Stimulated activated CD4-positive, alpha-beta T cell treated with anti-CD3 and anti-CD28 coated beads, TNF-alpha, amount 100 ng/mL, for 24 hours (primary cell): ENCODE data around the gene WDR75.
"Not testable (repeated sequence)": the region's sequence is repeated elsewhere in the genome, so short reads cannot be mapped to it uniquely, and the experiment has no call there.

Source experiments
- DNase-seq, 3 experiments: peaks; one replicate each; pipeline ENCODE4 v3.0.0-alpha.2; 2020; ENCODE audit warnings: low read depth in 3 of 3

Gene WDR75

DNA sequence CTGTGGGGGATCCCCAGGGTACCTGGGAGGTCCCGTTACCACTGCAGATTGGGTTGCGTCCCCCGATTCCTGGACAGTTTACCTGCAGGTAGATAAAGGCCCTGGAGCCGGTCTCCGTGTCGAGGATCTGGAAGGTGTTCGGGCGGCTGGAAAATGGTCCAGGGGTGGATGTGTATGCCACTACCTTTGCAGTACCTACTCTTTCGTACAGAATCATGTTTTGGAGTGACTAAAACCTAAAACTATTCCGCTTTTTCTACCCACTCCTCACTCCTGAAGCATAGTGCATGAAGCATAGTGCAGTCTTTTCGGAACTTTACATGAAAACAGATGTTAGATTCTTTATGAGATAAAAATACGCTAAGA is 418 bp downstream of the WDR75 start:
- DNase-seq = no peak

DNA sequence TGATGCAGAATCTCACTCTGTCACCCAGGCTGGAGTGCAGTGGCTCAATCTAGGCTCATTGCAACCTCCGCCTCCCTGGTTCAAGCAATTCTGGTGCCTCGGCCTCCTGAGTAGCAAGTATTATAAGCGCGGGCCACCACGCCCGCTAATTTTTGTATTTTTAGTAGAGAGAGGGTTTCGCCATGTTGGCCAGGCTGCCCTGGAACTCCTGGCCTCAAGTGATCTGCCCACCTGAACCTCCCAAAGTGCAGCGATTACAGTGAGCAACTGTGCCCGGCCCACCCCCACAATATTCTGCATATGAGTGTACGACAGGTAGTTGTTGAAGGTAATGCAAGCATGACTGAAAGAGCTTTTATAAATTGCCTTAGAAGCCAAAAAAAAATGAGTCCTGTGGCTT is 1.2 kb downstream of the WDR75 start:
- DNase-seq = peak in 1 of 3 experiments; percentile 9

DNA sequence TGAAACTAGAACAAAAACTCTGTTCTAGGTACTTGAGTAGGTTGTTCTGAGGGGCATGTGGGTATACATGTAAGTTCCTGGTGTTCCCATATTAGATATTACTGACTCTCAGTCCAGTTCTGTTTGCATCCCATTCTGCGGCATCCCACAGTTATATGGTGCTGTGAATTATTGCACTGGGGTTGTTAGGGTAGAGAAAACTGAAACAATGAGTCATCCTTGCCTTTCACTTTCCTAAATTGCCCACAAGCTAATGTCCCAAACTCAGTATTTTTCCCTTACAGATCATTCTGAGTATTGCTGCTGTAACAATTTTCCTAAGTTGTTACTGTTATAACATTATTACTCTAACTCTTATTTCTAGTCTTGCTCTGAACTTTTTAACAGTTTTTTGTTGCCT is 3.0 kb downstream of the WDR75 start:
- peak in 2 of 3 experiments; percentile 10 to 19 for DNase-seq

DNA sequence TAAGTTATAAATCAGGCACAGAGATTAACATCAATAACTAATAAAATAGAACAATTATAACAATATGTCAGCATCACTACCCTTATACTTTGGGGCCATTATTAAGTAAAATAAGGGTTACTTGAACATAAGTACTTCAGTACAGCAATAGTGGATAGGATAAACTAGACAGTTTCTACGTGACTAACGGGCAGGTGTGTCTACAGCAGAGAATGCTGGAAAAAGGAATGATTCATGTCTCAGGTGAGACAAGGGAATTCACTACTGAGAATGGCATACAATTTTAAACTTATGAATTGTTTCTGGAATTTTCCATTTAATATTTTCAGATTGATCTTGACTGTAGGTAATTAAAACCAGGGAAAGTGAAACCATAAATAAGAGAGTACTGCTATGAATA is 5.5 kb downstream of the WDR75 start:
- no peak for DNase-seq

DNA sequence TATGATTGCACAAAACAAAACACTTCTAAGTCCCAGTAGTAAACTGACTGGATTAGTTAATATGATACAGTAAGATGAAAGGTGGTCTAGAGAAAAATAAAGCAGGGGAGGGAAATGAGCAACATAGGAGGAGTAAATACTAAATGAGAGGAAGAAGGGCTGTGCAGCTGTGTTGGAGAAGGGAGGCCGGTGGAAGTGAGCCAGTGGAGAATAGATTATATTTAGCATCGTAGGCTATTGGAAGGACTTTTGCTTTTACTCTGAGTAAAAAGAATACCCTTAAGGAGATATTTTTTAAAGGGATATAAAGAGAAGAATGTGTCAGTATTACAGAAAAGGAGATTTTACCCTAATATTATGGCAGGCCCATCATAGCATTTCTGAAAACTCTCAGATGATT is 12.7 kb downstream of the WDR75 start:
- no peak for DNase-seq

DNA sequence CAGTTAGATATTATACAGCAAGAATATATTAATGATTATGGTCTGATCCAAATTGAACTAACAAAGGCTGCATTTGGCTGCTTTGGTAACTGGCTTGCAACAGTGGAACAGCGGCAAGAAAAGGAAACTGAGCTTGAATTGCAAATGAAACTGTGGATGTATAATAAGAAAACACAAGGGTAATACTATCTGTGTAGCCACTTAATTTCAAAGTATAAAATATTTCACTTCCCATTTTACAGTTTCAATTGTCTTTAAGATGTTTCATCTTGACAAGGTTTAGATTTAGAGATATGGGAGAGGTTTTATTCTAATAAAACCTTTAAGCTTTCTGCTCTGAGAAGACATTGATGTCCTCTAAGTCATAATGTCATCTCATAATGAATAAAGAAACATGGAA is 23.8 kb downstream of the WDR75 start:
- no peak for DNase-seq

DNA sequence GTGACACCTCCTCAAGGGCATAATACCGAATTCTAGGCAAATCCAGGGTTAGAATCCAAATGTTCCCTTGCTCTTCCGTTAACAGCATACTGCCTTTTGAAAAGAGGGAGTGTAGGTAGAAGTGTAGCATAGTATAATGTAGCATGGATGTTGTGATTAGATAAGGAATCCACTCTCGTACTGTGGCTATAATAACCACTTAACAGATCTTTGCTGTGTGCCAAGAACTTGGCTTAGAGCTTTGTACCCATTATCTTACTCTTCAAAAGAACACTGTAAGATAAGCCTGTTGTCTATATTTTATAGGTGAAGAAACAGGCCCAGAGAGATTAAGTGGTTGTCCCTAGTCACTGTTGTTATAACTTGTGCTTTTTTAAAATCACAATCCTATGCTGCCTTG is 24.2 kb downstream of the WDR75 start:
- no peak for DNase-seq

DNA sequence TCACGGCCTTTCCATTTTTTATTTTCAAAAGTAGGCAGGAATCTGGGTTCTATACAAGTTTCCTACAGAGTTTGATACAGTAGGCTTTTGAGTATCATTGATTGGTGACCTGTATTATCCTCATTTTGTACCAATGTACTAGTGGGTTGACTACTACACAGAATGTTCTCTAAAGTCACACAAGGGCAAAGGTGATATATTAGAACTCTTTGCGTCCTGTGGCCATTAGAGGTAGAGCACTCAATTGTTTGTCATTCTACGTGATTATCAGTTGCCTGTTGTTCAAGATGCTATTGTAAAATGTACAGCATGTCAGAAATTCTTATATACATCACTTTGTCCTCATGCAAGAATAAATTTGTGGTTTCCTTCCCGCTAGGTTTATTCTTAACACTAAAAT is 24.8 kb downstream of the WDR75 start:
- DNase-seq = no peak

DNA sequence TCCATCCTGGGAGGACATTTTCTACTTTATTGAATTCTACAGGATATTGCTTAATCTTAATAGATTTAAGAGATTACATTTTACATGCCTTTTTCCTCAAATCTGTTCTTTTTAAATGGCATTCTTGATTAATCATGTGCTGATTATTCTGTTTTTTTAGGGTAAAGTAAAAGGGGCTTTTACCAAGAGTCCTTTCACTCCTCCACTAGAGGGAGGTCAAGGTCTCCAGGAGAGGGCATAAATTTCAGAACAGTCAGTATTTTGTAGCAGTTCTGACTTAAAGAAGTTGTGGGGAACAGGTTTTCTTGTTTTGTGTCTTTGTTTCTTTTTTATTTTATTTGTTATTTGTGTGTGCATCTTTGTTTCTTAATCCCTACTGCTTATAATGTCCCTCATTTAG is 25.4 kb downstream of the WDR75 start:
- DNase-seq = no peak

DNA sequence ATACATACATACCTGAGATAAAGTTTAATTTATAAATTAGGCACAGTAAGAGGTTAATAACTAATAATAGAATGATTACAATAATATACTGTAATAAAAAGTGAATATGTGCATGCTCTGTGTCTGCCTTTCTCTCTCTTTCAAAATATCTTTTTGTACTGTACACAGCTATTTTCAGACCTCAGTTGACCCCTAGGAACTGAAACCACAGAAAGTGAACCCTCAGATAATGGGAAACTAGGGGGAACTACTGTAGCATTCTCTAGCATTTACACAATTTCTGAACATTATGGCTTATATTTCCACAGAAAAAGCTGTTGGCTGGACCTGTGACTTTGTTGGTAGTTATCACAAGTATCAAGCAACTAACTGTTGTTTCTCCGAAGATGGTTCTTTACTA is 25.9 kb downstream of the WDR75 start:
- no peak for DNase-seq

DNA sequence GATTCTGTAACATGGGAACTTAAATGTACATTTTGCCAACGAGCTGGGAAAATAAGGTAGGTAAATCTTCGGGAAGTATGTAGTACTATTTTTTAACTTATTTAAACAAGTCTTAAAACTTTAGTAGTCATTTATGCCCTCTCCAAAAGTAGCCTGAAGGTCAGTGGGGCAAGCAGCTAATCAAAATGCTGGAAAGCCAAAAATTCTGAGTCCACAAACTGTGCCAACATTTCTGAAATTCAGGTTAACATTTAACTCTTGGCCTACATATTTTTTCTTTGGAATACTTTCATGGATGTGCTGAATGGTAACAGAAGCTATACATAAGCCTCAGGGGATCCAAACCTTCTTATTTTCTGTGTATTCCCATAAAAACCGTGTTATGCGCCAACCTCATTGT is 26.3 kb downstream of the WDR75 start:
- no peak for DNase-seq

DNA sequence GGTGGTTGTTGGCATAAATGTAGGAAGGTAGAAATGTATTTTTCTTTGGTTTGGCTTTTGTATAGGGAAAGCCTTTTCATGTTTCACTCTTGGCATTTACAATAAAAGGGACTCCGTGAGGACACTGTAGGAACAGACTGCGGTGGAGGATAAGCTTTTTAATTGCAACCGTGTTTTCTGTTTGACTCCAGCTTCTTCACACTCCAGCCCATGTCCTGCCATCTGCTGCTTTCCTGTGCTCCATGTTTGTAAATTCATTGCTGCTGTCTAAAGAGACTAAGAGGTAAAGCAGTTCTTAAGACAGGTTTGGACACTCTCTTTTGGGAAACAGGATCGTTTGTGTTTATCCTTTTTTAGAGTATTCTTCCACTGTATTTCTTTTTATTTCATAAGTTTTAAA is 33.3 kb downstream of the WDR75 start:
- no peak for DNase-seq

DNA sequence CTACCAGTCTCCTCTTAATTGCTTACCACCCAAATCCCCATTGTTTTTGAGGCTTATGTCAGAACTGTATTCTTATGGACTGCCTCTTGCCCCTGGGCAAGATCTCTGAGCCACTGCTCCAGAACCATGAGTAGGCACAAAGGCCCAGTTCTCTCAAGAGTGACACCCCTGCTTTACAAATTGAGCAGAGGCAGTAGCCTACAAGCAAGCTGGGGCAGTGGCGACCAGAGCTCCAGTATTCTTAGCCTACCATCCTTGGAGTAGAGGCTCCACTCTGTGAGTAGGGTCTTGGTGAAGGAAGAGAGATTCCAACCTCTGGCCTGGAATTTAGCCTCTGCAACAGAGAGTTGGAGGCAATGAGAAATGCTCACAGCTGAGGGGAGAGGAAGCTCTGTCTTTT is 36.5 kb downstream of the WDR75 start:
- DNase-seq = no peak

DNA sequence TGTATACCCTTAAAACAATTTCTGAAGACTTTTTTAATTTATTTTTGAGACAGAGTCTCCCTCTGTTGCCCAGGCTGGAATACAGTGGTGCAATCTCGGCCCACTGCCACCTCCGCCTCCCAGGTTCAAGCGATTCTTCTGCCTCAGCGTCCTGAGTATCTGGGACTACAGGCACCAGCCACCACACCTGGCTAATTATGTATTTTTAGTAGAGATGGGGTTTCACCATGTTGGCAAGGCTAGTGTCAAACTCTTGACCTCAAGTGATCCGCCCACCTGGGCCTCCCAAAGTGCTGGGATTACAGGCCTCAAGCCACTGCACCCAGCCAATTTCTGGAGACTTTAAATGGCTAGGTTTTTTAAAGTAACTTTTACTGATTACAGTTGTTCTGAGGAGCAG is 37.0 kb downstream of the WDR75 start:
- not testable (repeated sequence) for DNase-seq

DNA sequence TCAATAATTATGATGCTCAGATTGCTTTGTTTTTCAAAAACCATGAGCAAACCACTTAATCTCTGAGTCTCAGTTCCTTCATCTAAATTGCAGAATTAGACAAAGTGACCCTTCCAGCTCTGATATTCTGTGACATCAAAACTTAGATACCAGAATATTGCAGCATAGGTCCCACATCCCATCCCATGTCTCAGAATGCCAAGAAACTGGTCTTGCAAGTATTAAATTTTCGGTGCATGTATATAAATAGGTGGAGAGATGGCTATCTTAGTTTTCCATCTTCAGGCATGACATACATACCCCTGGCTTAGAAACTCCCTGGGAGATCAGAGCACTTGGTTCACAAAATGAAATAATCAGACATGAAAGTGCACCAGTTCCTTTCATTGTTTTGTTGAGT is 39.8 kb downstream of the WDR75 start:
- DNase-seq = no peak

DNA sequence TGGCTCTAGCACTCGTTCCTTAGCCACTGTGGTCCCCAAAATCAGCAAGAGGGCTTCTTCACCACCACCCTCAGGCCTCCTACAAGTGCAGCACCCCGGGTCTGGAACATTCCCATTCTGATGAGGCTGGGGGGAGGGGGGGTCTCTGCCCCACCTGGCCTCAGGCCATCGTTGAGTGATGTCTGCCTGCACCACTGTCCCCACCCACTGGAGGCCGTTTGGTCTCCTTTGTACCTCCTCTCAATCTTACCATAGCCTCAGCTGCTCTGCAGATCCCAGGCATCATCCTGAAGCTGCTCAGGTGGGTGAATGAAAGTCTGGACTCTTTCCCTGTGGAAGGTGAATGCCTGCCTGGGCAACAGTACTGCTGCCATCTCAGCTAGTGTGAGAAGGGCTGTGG is 42.3 kb downstream of the WDR75 start:
- DNase-seq = no peak

DNA sequence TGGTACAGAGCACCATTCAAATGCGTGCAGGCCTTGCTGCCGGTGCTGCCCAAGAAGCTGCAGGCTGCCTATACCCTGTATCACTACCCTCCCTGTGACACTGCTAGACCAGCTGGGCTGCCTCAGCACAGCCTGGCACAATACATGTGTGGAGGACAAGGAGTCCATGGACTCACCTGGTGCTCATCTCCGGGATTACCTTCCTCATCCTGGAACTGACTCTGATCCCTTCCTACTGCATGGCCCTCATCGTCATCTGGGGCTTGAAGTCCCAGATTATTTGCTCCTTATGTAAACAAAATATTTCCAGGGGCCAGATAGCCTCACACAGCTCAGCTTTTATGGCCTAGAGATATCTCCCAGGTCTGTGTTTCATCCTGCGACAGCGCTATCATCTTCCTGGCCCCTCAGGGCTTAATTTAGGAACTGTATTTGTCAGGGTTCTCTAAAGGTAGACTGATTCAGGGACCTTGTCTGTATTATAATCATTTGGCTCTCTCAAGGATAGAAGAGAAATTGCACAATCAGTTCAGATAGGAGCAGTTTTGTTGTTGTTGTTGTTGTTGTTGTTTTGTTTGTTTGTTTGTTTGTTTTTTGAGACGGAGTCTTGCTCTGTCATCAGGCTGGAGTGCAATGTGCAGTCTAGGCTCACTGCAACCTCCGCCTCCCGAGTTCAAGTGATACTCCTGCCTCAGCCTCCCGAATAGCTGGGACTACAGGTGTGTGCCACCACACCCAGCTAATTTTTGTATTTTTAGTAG is 42.9 kb downstream of the WDR75 start:
- no peak for DNase-seq

DNA sequence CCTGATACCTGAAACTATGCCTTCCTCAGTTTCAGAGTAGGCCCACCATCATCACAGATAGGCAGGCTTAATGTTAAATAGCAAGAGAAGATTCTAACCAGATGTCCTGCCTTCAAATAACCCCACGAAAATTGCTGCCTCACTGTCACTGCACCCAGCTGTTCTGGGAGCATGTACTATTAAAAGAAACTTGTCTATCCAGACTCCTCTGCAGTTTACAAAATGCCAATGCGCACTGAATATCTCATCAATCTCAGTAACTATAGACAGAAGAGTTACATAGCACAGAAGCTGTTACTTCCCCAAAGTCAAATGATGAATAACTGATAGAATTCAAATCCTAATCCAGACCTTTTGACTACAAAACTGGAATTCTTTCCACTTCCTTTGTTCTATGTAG is 43.9 kb downstream of the WDR75 start:
- DNase-seq = no peak

DNA sequence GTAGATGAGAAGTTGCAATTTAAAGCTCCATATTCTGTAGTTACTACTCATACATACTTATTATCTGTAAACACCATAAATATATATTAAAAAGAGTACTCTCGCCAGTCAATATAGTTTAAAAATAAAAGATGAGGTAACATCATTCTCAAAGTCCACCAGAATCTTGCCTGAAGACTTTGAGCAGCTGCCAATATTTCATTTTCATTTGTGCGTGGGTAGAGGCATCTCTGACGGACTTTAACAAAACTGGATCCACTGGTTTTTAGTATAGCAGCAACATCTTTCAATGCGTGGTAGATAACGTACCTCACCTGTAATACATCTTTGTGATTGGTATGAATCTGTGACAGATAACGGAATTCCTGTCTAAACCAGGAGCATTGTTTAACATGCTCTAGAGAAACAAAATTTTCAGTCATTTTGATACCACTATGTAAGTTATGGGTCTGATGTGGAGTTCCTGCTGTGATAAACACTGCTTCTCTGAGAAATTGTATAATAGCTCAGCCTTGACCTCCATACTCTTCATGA is 45.0 kb downstream of the WDR75 start:
- no peak for DNase-seq

DNA sequence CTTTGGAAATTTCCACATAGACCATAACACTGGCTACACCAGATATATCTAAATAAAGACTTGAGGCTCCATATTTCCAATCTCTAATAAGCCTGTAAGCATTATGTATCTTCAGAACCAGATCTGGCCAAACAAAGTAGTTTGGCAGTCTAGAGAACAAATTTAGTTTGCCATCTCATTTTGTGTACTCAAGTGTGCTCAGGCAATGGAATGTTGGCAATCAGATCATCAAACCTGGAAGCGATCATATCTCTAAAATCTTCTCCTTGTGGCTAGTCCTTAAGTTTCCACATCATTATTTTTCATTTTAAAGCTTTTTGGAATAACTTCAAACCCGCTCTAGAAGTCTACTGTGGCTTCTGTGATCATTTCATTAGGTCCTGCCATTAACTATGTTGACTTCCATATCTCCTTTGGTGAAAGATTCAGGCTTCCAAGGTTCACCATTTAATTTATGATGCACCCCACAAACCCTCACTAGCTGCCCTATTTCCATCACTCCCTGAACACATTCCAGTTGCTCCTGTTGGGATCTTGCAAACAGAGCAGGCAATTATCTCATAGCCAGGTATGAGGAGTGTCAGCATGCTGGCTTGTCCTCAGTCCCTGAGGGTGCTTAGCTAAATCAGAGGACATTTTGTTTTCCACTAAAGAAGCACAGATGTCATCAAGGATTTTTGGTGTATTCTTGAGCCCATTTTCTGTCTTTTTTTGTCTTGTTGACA is 46.2 kb downstream of the WDR75 start:
- no peak for DNase-seq

DNA sequence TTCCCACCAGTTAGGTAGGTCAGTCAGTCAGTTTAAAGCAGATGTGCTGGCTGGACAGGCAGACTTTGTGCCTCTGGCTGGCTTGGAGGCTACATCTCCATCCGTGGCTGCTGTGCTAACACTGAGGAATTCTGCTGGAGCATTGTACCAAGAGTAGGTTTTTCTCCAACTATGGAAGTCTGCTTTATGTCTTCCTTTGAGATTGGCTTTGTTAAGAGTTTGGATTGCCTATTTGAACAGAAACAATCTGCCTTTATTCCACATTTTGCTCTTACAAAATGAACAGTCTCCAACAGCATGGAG is 46.7 kb downstream of the WDR75 start:
- no peak for DNase-seq

DNA sequence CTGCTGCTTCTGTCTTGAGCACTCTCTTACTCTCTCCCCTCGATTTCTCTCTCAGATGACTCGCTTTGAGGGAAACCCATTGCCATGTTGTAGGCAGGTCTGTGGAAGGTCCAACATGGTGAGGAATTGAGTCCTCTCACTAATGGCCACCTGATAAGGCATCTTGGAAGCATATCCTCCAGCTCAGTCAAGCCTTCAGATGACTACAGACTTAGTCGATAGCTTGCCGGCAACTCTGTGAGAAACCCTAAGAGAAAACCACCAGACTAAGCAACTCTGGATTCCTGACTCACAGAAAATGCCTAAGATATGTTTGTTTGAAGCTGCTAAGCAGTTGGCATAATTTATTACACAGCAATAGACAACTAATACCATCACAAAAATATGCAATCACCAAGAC is 51.2 kb downstream of the WDR75 start:
- no peak for DNase-seq

DNA sequence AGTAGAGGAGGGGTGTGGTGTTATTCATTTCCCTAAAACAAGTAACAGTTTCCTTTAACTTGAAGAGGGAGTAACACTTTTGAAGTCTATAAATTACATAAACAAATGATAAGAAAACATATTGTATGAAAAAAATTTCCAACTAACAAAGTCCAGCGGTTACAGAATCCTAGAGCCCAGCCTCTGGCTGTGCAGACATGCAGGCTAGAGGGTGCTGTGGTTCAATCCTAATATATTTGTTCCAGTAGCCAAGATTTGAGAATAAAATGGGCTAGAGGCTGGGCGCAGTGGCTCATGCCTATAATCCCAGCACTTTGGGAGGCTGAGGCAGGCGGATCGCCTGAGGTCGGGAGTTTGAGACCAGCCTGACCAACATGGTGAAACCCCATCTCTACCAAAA is 56.9 kb downstream of the WDR75 start:
- DNase-seq = no peak

DNA sequence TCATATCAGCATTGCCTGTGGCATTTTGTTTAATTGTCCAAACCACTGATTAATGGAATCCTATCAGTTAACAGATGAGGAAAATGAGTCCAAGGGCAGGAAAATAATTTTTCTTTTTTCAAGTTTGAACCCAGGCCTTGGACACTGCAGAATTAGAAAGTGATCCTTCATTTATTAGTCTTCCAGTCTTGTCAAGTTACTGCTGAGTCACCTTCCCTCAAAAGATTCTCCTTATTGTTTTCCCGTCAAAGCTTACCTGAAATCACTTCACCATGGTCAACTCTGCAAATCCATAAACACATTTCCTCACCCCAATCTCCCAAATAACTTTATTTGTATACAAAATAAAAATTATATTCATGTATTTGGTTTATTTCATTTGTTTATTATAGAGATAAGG is 57.9 kb downstream of the WDR75 start:
- DNase-seq = no peak
